HepG2 (cell line): ENCODE data around the gene IQCE. TPM values are rescaled to one million over a fixed set of nuclear protein-coding genes. Genes with fewer than 3 reads are reported as not detected.

ENCODE experiments used
- ATAC-seq: fragments of 200-7000 bp; cut with Tn5 transposase; 3 replicates; pipeline ENCODE4 v1.9.1; 2020; ENCODE audit warnings: mild to moderate bottlenecking, moderate library complexity
- BruUV-seq: library from RNA; stranded (reverse); fragments of 400-500 nt; replicated peaks from 2 replicates; lab custom pipeline; 2021; lab: Mats Ljungman, UMichigan
- CTCF ChIA-PET: fragments of 300-600 bp; formaldehyde crosslinking; extraction: SDS; loops from one replicate; lab custom pipeline; 2021; ENCODE audit warnings: low total read pairs, inconsistent platforms, low intra/inter-chr PET ratio; lab: Yijun Ruan, JAX
- POLR2A ChIA-PET: fragments of 350-600 bp; sonication (Branson Sonifier 250); formaldehyde crosslinking; loops from one replicate; lab custom pipeline; 2020; ENCODE audit warnings: antibody characterized with exemption, inconsistent platforms; lab: Yijun Ruan, JAX
- DNase-seq: peaks from one replicate; pipeline ENCODE4 v3.0.0-alpha.2; 2015; ENCODE audit warnings: low spot score
- FAIRE-seq: peaks from 3 replicates; lab custom pipeline; 2011; peaks lifted over from hg19 to GRCh38; lab: Jason Lieb, UNC
- H2AFZ ChIP-seq: one replicate; pipeline ENCODE4 v1.6.1; 2011; ENCODE audit warnings: low read length, inconsistent platforms
- H3K27ac ChIP-seq: fragments of 300-600 bp; 3 replicates; pipeline ENCODE4 v1.8.0; 2011; ENCODE audit warnings: mixed run types, mild to moderate bottlenecking, mixed read lengths, low read length, inconsistent platforms; ENCODE audit not compliant: insufficient read depth; ENCODE audit errors: extremely low read length
- H3K27me3 ChIP-seq, 2 experiments: fragments of 200-600 bp in 1 of 2; 2 replicates in 1 of 2; 3 replicates in 1 of 2; pipeline versions ENCODE4 v1.6.0 to v1.8.0; 2011; ENCODE audit warnings: low read length in 2 of 2, mild to moderate bottlenecking in 2 of 2, moderate library complexity in 2 of 2, inconsistent platforms in 1 of 2; ENCODE audit not compliant: insufficient read depth in 2 of 2, control insufficient read depth in 1 of 2
- H3K36me3 ChIP-seq, 2 experiments: fragments of 200-600 bp in 1 of 2; replicated peaks in 1 of 2; 2 replicates in 1 of 2; 3 replicates in 1 of 2; pipeline versions ENCODE4 v1.5.1 to v1.8.0; 2011; ENCODE audit warnings: low read length in 2 of 2, inconsistent platforms in 1 of 2; ENCODE audit not compliant: insufficient read depth in 2 of 2, control insufficient read depth in 1 of 2
- H3K4me1 ChIP-seq: 2 replicates; pipeline ENCODE4 v1.5.1; 2012; ENCODE audit warnings: low read length, inconsistent platforms; ENCODE audit not compliant: insufficient read depth
- H3K4me2 ChIP-seq: 2 replicates; pipeline ENCODE4 v1.6.0; 2011; ENCODE audit warnings: low read depth, low read length, inconsistent platforms
- H3K4me3 ChIP-seq, 3 experiments: fragments of 200-600 bp in 1 of 3; sonication (generic), shearing (Covaris generic) in 1 of 3; replicated peaks in 1 of 3; 2 replicates each; pipeline ENCODE4 v1.5.1; 2011 to 2016; ENCODE audit warnings: low read length in 3 of 3, inconsistent platforms in 2 of 3, low read depth in 2 of 3, mild to moderate bottlenecking in 2 of 3, control low read depth in 1 of 3, mixed read lengths in 1 of 3; ENCODE audit not compliant: insufficient read depth in 1 of 3
- H3K79me2 ChIP-seq: one replicate; pipeline ENCODE4 v1.6.1; 2011; ENCODE audit warnings: low read length, inconsistent platforms; ENCODE audit not compliant: insufficient read depth
- H3K9ac ChIP-seq: 2 replicates; pipeline ENCODE4 v1.6.0; 2011; ENCODE audit warnings: mild to moderate bottlenecking, low read depth, low read length, inconsistent platforms; ENCODE audit not compliant: insufficient read depth
- H3K9me3 ChIP-seq: 2 replicates; pipeline ENCODE4 v1.5.1; 2012; ENCODE audit warnings: mild to moderate bottlenecking, low read length
- H4K20me1 ChIP-seq: 2 replicates; pipeline ENCODE4 v1.6.0; 2011; ENCODE audit warnings: inconsistent platforms, mild to moderate bottlenecking, low read length, moderate library complexity; ENCODE audit not compliant: insufficient read depth
- CEBPB ChIP-seq: IDR thresholded peaks from 2 replicates; pipeline ENCODE4 v1.6.1; 2011; ENCODE audit warnings: low read depth, low read length, improper control_type of control experiment, borderline replicate concordance
- KDM5B ChIP-seq: sonication (generic); formaldehyde crosslinking; IDR thresholded peaks from 2 replicates; pipeline ENCODE4 v1.4.0; 2020; ENCODE audit warnings: missing genetic modification reagents, mild to moderate bottlenecking, borderline replicate concordance
- MEF2D ChIP-seq: sonication (generic); formaldehyde crosslinking; IDR thresholded peaks from 2 replicates; pipeline ENCODE4 v1.5.1; 2020; ENCODE audit warnings: mild to moderate bottlenecking, missing genetic modification reagents
- NR2C2 ChIP-seq: sonication (generic); formaldehyde crosslinking; IDR thresholded peaks from 2 replicates; pipeline ENCODE4 v1.4.0; 2020; ENCODE audit warnings: missing genetic modification reagents, mild to moderate bottlenecking, moderate library complexity, borderline replicate concordance
- ZBTB3 ChIP-seq: sonication (generic); formaldehyde crosslinking; IDR thresholded peaks from 2 replicates; pipeline ENCODE4 v1.4.0; 2020; ENCODE audit warnings: low read depth, mild to moderate bottlenecking, moderate library complexity, missing genetic modification reagents, borderline replicate concordance
- ZBTB7B ChIP-seq: sonication (generic); formaldehyde crosslinking; IDR thresholded peaks from 2 replicates; pipeline ENCODE4 v1.4.0; 2020; ENCODE audit warnings: missing genetic modification reagents
- ZNF121 ChIP-seq: sonication (generic); formaldehyde crosslinking; IDR thresholded peaks from 2 replicates; pipeline ENCODE4 v1.5.0; 2020; ENCODE audit warnings: mild to moderate bottlenecking, missing genetic modification reagents
- ZNF460 ChIP-seq: sonication (generic); formaldehyde crosslinking; IDR thresholded peaks from 2 replicates; pipeline ENCODE4 v1.5.1; 2020; ENCODE audit warnings: missing genetic modification reagents, mild to moderate bottlenecking, borderline replicate concordance
- ZNF616 ChIP-seq: sonication (generic); formaldehyde crosslinking; IDR thresholded peaks from 2 replicates; pipeline ENCODE4 v1.5.0; 2020; ENCODE audit warnings: low read depth, mild to moderate bottlenecking, missing genetic modification reagents
- WGBS: methylation state at CpG from one replicate; pipeline ENCODE4 v1.1.6; 2017; ENCODE audit warnings: low lambda C conversion rate; 5-methylcytosine and 5-hydroxymethylcytosine counted together
- in situ Hi-C: cut with HindIII; loops from 2 replicates; pipeline ENCODE4 v1.10.0; 2017; ENCODE audit warnings: low pct_unique_long_range_greater_than_20kb; ENCODE audit not compliant: extremely low pct_ligation_motif_present
- intact Hi-C: fragments of 100-400 bp; cut with micrococcal nuclease; formaldehyde crosslinking; loops from one replicate; pipeline ENCODE4 v1.10.0; 2022; ENCODE audit not compliant: unreplicated experiment
- polyA plus RNA-seq, 8 experiments: library from polyadenylated mRNA; depleted of rRNA in 3 of 8; stranded (reverse) in 7 of 8; unstranded in 1 of 8; fragments of >200 nt; fragmentation: Illumina TruSeq in 4 of 8; extraction: Trizol in 4 of 8; gene quantifications; 2 replicates each; pipeline versions ENCODE4 v1.2.1 to v1.2.3, GENCODE V29; 2011 to 2016; ENCODE audit warnings: low read depth in 4 of 8, missing spikeins in 1 of 8, mixed read lengths in 1 of 8; ENCODE audit not compliant: insufficient read depth in 1 of 8
- total RNA-seq, 5 experiments: library from RNA; depleted of rRNA; stranded (reverse); fragments of >200 nt; fragmentation: Illumina TruSeq; extraction: Trizol; gene quantifications; 2 replicates each; pipeline ENCODE4 v1.2.3, GENCODE V29; 2016; ENCODE audit warnings: low read depth in 1 of 5
- TF ChIP-seq, protein P1 (sequence below): sonication (generic); formaldehyde crosslinking; IDR thresholded peaks from 2 replicates; pipeline ENCODE4 v1.4.0; 2020; ENCODE audit warnings: mild to moderate bottlenecking, missing genetic modification reagents

Gene IQCE
- total and polyA plus RNA-seq, 2 of the 13 experiments (the other 11 are each of a cell fraction or from before 2014, with no cell fraction given): 1.5 to 2.5 TPM

DNA sequence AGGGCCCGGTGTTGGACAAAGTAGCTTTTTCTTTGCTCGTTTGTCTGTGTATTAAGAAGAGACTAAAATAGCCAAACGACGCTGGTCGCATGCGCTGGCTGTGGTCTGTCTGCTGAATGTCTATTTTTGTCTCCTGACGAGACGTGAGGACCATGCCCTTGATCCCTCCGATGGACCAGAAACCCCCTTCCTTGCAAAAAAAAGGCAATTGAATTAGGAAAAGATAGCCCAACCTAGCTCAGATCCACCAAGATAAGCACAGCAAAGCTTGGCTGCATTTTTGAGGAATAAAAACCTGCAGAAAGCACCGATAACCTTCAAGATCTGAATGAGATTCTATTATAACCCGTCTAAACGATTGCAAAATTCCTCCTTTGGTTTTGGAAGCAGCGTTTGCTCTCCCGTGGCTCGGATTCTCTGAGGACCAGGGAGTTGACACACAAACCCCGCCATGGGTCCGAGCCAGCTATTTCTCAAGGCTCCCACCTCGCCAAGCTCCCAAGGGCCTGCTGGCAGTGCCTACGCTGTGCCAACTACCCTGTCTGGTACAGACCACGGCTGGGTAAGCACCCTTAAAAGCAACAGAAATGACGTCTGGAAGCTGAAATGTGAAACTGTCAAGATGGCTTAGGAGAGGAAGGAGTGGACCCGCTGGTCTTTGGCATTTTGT is 55.3 kb downstream of the IQCE start:
- DNase-seq (no peak), FAIRE-seq (no peak), ATAC-seq (no peak)
- no peaks in the 10 kb centered on the region for H3K79me2 ChIP-seq
- BruUV-seq: no TSS peak
- 28% methylated on average over 19 of the region's 22 CpGs for WGBS
- H3K9me3 ChIP-seq: no peaks in the 10 kb centered on the region
- H2AFZ ChIP-seq: no peak overlapping the region
- peak overlapping the region; percentile 56 for H3K4me2 ChIP-seq
- H3K4me1 ChIP-seq: peaks cover 62% of the 10 kb centered on the region
- CTCF ChIA-PET: no interaction called here
- POLR2A ChIA-PET: interaction anchor here (2.5 to 3.7 kb wide), 2 partner anchors 9 to 16 kb away, joined by 6 to 29 read pairs; no protein-coding TSS in a partner anchor
- H3K4me3 ChIP-seq: peak overlapping the region in 1 of 3 experiments; percentile 26; a peak in 1 of 6 replicates
- no peaks in the 10 kb centered on the region; a peak in 1 of 5 replicates for H3K36me3 ChIP-seq
- intact Hi-C loops: no loop called here
- TF ChIP-seq ZBTB3 (CRISPR knock-in tag) (no peak), CEBPB (no peak), KDM5B (CRISPR knock-in tag) (peak; percentile 1; the same call in 1 of the 2 replicates), ZNF460 (no peak), ZNF616 (CRISPR knock-in tag) (no peak), NR2C2 (CRISPR knock-in tag) (no peak), MEF2D (CRISPR knock-in tag) (0 out of 2 replicates have a peak, but pooled peaks have one; percentile 62), ZBTB7B (CRISPR knock-in tag) (0 out of 2 replicates have a peak, but pooled peaks have one; percentile 7), ZNF121 (CRISPR knock-in tag) (no peak)
- TF ChIP-seq, protein P1, sequence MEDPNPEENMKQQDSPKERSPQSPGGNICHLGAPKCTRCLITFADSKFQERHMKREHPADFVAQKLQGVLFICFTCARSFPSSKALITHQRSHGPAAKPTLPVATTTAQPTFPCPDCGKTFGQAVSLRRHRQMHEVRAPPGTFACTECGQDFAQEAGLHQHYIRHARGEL (CRISPR knock-in tag): no peak
- no peak overlapping the region for H3K27ac ChIP-seq
- peak overlapping the region; percentile 16; the same call in 1 of the 2 replicates for H3K9ac ChIP-seq
- in situ Hi-C loops: no loop called here
- no peaks in the 10 kb centered on the region for H4K20me1 ChIP-seq
- H3K27me3 ChIP-seq: no peaks in the 10 kb centered on the region; a peak in 1 of 5 replicates
